ENCODE results near the gene WDR81.
A peak's percentile ranks its signal among the peaks of the same experiment; 100 is the strongest.

The WDR81 gene

GRCh38 chr17:1779571-1780131 lies 55.1 kb downstream of the WDR81 start:
- Mint-ChIP-seq H3K4me3 (no peak overlapping the region), H3K4me1 (ENCODE audit: low read depth) (peaks cover 28% of the 10 kb centered on the region), H3K9me3 (no peaks in the 10 kb centered on the region), H3K27ac (no peak overlapping the region), H3K27me3 (no peaks in the 10 kb centered on the region), H3K36me3 (ENCODE audit: low read depth) (peaks cover 78% of the 10 kb centered on the region)
- intact Hi-C loops (cut with micrococcal nuclease), result loop anchor here (5.0 kb wide), 1 partner anchor 42 kb away; no protein-coding TSS in a partner anchor

GRCh38 chr17:1782171-1782567 lies 57.7 kb downstream of the WDR81 start:
- Mint-ChIP-seq H3K4me1 (ENCODE audit: low read depth) (peaks cover 44% of the 10 kb centered on the region), H3K27me3 (no peaks in the 10 kb centered on the region), H3K27ac (peak overlapping the region; percentile 98), H3K4me3 (peak overlapping the region; percentile 69), H3K9me3 (no peaks in the 10 kb centered on the region), H3K36me3 (ENCODE audit: low read depth) (peaks cover 70% of the 10 kb centered on the region)
- intact Hi-C loops (cut with micrococcal nuclease), result loop anchor here (2.0 to 5.0 kb wide), 2 partner anchors 45 to 65 kb away; no protein-coding TSS in a partner anchor

DNA sequence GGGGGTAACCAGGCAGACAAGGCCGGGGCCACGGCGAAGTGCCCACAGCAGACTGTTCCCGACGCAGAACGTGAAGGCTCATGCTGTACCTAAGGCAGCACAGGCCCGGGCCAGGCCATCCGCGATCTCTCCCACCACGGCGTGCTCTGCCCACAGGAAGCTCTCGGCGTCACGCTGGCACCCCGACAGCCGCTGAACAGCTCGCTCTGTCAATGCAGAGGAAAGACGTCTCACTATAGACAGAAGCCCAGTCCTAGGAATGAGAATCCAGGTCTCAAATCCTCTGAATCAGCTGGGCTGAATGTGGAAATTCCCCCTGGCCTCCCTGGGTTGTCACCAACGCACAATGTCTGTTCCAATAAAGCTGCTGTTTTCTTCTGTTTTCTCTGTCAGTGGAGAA lies 58.8 kb downstream of the WDR81 start:
- H3K4me1 Mint-ChIP-seq (ENCODE audit: low read depth), result peaks cover 50% of the 10 kb centered on the region
- H3K4me3 Mint-ChIP-seq, result peak overlapping the region; percentile 70
- intact Hi-C loops (cut with micrococcal nuclease), result loop anchor here (2.0 to 5.0 kb wide), 2 partner anchors 46 to 66 kb away; no protein-coding TSS in a partner anchor
- peaks cover 64% of the 10 kb centered on the region for H3K36me3 Mint-ChIP-seq (ENCODE audit: low read depth)
- H3K27ac Mint-ChIP-seq, result peak overlapping the region; percentile 98
- no peaks in the 10 kb centered on the region for H3K27me3 Mint-ChIP-seq
- H3K9me3 Mint-ChIP-seq, result no peaks in the 10 kb centered on the region

DNA sequence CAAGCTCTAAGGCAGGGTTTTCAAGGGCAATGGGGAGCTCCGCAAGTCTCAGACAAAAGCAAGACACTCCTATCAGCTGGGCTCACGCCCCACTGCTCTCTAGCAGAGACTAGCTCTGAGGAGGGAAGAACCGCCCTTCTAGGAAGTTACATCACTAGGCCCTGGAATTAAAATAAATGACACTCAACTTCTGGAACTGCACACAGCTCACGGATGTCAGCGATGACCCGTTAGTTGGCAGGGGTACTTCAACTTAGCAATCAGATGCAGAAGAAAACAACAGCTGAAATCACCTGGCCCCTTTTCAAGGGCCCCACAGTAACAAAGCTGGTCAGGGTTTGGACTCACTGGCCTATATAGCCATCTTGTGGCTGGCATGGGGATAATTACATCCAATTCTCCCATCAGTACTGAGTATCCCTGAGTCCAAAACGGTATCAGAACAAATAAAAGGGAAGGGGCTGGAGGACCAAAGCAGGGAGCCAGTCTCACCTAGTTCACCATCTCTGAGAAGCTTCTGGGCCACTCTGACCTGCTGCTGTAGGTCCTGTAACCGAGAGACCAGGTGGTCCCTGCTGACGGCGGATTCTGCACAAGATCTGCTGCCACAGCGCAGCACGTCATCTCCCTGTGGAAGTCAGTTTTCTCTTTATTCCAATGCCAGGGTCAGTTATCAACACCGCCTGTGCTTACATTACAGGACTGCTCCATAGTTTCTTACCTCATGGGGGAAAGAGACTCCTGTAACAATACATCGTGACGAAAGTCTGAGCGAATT lies 59.5 kb downstream of the WDR81 start:
- H3K27me3 Mint-ChIP-seq, result no peaks in the 10 kb centered on the region
- peaks cover 56% of the 10 kb centered on the region for H3K36me3 Mint-ChIP-seq (ENCODE audit: low read depth)
- H3K9me3 Mint-ChIP-seq, result no peaks in the 10 kb centered on the region
- intact Hi-C loops (cut with micrococcal nuclease), result loop anchor here (2.0 to 5.0 kb wide), 2 partner anchors 47 to 67 kb away; no protein-coding TSS in a partner anchor
- H3K27ac Mint-ChIP-seq, result peak overlapping the region; percentile 98
- H3K4me1 Mint-ChIP-seq (ENCODE audit: low read depth), result peaks cover 50% of the 10 kb centered on the region
- peak overlapping the region; percentile 70 for H3K4me3 Mint-ChIP-seq

- intact Hi-C loops (cut with micrococcal nuclease), result loop anchor here (5.0 kb wide), 1 partner anchor 41 kb away; the partner anchor contains the start of gene SMYD4
- H3K27me3 Mint-ChIP-seq, result no peaks in the 10 kb centered on the region
- H3K4me3 Mint-ChIP-seq, result no peak overlapping the region
- peaks cover 50% of the 10 kb centered on the region for H3K4me1 Mint-ChIP-seq (ENCODE audit: low read depth)
- H3K9me3 Mint-ChIP-seq, result no peaks in the 10 kb centered on the region
- H3K27ac Mint-ChIP-seq, result peak overlapping the region; percentile 75
- peaks cover 38% of the 10 kb centered on the region for H3K36me3 Mint-ChIP-seq (ENCODE audit: low read depth)
These were observed 61.4 kb downstream of the WDR81 start for GRCh38 chr17:1785930-1786329.

DNA sequence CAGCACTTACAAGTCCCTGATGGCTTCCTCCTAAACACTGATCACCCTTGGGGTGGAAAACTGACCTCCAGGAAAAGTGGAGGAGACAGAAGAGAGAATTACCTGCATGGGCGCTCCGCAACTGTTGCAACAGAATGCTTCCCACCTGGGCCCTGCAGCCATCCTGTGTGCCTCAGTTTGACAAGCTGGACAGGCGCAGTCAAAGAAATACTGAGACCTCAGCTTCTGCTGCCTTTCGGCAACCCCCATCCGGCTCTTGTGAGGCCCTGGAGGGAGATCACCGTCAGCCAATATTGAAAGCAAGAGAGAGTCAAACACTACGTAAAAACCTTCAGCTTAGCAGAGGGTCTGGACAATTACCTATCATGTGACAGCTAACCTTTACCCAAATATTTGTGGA lies 62.2 kb downstream of the WDR81 start:
- H3K4me1 Mint-ChIP-seq (ENCODE audit: low read depth), result peaks cover 48% of the 10 kb centered on the region
- H3K4me3 Mint-ChIP-seq, result no peak overlapping the region
- H3K27me3 Mint-ChIP-seq, result no peaks in the 10 kb centered on the region
- intact Hi-C loops (cut with micrococcal nuclease), result loop anchor here (5.0 kb wide), 1 partner anchor 41 kb away; the partner anchor contains the start of gene SMYD4
- no peaks in the 10 kb centered on the region for H3K9me3 Mint-ChIP-seq
- H3K36me3 Mint-ChIP-seq (ENCODE audit: low read depth), result peaks cover 31% of the 10 kb centered on the region
- peak overlapping the region; percentile 75 for H3K27ac Mint-ChIP-seq

GRCh38 chr17:1787301-1787902 lies 62.9 kb downstream of the WDR81 start:
- no peak overlapping the region for H3K4me3 Mint-ChIP-seq
- no peaks in the 10 kb centered on the region for H3K27me3 Mint-ChIP-seq
- H3K27ac Mint-ChIP-seq, result peak overlapping the region; percentile 75
- intact Hi-C loops (cut with micrococcal nuclease), result loop anchor here (5.0 kb wide), 1 partner anchor 40 kb away; the partner anchor contains the start of gene SMYD4
- H3K4me1 Mint-ChIP-seq (ENCODE audit: low read depth), result peaks cover 41% of the 10 kb centered on the region
- peaks cover 27% of the 10 kb centered on the region for H3K36me3 Mint-ChIP-seq (ENCODE audit: low read depth)
- no peaks in the 10 kb centered on the region for H3K9me3 Mint-ChIP-seq

Measured in dendritic cell treated with granulocyte-macrophage colony-stimulating factor and Interleukin-4, amounts not matched to agents 40 ng/mL and 50 ng/mL, for 4 days (primary cell).